Measurements from ENCODE around the gene ZSCAN10. TPM values are rescaled to one million over a fixed set of nuclear protein-coding genes. Genes with fewer than 3 reads are reported as not detected.

The ZSCAN10 gene
- total and polyA plus RNA-seq, 9 of the 15 experiments (the other 6 are each of a cell fraction or from before 2014, with no cell fraction given), result 0.22 TPM; not detected in 8

GRCh38 chr16:3059041-3059722 is 39.9 kb downstream of the ZSCAN10 start (continued):
- TF ChIP-seq ZBTB11 (CRISPR knock-in tag; IDR thresholded peaks at IDR 0.05) (peak in 2 of 3 experiments; percentile 34 to 88; a peak in 3 of 6 replicates), SMAD1 (IDR thresholded peaks at IDR 0.05; ENCODE audit: low read depth, low read length, partially characterized antibody) (no peak), ZNF778 (CRISPR knock-in tag; IDR thresholded peaks at IDR 0.05) (no peak), PHF21A (IDR thresholded peaks at IDR 0.05; ENCODE audit: borderline replicate concordance, low read depth) (no peak), ZKSCAN1 (IDR thresholded peaks at IDR 0.05; ENCODE audit: low read depth, low read length) (no peak), KDM5B (IDR thresholded peaks at IDR 0.05; ENCODE audit: insufficient replicate concordance, low read depth, low read length) (no peak), ZNF766 (CRISPR knock-in tag; conservative IDR thresholded peaks at IDR 0.05) (no peak), ARID4B (CRISPR knock-in tag; IDR thresholded peaks at IDR 0.05) (peak; percentile 85), CBFB (CRISPR knock-in tag; IDR thresholded peaks at IDR 0.05) (no peak), RBFOX2 (IDR thresholded peaks at IDR 0.05; ENCODE audit: low read depth, low read length) (peak; percentile 81), CHD4 (IDR thresholded peaks at IDR 0.05; ENCODE audit: insufficient read depth, insufficient replicate concordance, low read depth, low read length, poor library complexity, severe bottlenecking) (no peak), RUNX1 (IDR thresholded peaks at IDR 0.05; ENCODE audit: low read depth) (no peak), MTA2 (IDR thresholded peaks at IDR 0.05; ENCODE audit: low read depth) (no peak), ZNF609 (CRISPR knock-in tag; IDR thresholded peaks at IDR 0.05; ENCODE audit: borderline replicate concordance) (no peak)
